ENCODE results near the gene PGA3.
"Not testable (repeated sequence)": the region's sequence is repeated elsewhere in the genome, so short reads cannot be mapped to it uniquely, and the experiment has no call there.

The PGA3 gene

DNA sequence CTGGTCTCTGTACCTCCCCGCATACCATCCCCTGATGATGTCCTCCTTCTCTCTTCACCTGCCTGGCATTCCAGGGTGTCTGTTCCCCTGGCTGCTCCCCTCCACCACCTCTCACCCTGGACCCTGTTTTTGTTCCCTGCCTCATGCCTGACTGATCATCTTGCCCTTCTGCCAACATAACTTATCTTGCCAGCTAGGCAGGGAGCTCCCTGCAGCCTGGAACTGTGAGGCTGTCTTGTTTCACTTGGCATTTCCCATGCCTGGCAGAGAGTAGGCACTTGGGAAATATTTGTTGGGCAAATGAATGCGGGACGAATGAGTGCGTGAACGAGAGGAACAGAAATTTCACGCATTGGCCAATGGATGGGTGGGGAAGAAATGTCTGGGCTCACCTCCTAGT, 7.3 kb downstream of the PGA3 start:
- not testable (repeated sequence) for DNase-seq

GRCh38 chr11:61211327-61211952, 8.1 kb downstream of the PGA3 start:
- not testable (repeated sequence) for DNase-seq

- DNase-seq = not testable (repeated sequence)
Measured at GRCh38 chr11:61212202-61212601, 8.9 kb downstream of the PGA3 start.

- not testable (repeated sequence) for DNase-seq
Measured at GRCh38 chr11:61213711-61214324, 10.5 kb downstream of the PGA3 start.

DNA sequence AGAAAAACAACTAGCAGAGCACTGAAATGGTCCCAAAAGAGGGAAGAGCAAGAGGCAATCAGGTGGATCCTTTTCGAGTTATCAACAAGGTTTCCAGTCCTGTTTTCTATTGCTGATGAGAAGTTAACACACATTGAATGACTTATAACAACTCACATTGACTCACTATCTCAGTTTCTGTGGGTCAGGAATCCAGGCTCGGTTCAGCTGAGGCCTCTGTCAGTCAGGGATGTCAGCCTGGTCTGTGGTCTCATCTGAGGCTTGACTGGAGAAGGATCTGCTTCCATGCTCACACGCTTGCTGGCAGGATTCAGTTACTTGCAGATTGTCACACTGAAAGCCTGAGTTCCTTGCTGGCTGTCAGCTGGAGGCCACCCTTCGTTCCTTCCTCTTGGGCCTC, 15.0 kb downstream of the PGA3 start:
- not testable (repeated sequence) for DNase-seq

- DNase-seq = not testable (repeated sequence)
Measured at GRCh38 chr11:61219016-61219415, 15.7 kb downstream of the PGA3 start.

GRCh38 chr11:61222047-61222446, 18.7 kb downstream of the PGA3 start, which contains the start of gene PGA4:
PGA4 (plus strand) TSS chr11:61222347; CDS start chr11:61222401, 54 bp downstream.
- DNase-seq = not testable (repeated sequence)

DNA sequence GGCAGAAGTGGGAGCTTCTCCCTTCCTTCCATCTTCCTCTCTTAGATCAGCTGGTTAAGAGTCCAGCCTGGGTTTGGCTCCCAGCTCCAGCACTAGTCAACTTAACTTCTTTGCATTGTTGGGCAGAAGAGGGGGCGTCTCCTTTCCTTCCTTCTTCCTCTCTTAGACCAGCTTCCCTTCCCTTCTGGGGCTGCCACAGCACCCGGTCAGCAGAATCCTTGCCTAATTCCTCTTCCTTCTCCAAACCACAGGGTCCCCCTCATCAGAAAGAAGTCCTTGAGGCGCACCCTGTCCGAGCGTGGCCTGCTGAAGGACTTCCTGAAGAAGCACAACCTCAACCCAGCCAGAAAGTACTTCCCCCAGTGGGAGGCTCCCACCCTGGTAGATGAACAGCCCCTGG, 19.4 kb downstream of the PGA3 start:
- not testable (repeated sequence) for DNase-seq

DNA sequence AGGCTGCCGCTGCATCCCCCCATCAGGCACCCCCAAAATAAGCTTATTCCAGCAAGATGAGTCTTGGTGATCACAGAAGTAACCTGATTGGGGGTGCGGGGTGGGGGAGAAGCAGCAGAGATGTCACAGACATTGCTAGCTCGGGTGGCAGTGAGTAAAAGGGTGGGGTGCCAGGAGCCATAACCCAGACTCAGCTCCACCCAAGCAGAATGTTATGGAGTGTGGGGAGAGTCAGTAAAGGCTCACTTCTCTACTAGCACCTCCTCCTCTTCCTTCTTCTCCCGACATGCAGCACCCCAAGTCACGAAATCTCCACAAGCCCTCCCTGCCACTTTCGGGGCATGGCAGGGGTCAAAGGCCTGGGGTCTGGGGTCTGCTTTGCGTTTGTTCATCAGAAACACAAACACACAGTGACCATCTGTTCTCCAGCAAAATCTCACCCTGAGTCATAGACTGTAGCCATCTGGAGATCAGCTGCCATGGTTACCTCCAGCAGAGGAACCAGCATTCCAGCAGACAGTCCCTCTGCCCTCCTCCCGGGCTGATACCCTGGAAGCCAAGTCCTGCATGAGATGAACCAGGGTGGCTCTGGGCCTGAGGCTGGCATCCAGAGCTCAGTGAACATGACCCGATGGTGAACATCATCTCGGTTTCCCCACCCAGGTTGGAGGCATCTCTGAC, 23.3 kb downstream of the PGA3 start:
- not testable (repeated sequence) for DNase-seq

GRCh38 chr11:61229458-61229857, 26.1 kb downstream of the PGA3 start:
- DNase-seq = not testable (repeated sequence)

DNA sequence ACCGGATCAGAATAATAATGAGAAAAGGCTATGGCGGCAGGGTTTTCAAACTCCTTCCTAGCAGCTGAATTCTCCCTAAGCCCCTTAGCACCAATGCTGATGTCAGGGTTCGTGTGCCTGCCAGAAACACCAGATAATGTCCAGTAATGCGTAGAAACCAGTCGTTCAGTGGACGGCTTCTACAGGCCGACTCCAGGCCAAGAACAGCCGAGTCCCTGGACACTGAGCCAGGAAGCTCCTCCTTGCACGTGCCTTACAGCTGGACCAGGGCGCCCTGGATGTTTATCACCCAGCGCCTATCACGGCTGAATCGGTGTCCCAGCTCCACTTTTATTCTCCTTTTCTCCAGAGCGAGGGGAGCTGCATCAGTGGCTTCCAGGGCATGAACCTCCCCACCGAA, 27.7 kb downstream of the PGA3 start:
- not testable (repeated sequence) for DNase-seq

DNA sequence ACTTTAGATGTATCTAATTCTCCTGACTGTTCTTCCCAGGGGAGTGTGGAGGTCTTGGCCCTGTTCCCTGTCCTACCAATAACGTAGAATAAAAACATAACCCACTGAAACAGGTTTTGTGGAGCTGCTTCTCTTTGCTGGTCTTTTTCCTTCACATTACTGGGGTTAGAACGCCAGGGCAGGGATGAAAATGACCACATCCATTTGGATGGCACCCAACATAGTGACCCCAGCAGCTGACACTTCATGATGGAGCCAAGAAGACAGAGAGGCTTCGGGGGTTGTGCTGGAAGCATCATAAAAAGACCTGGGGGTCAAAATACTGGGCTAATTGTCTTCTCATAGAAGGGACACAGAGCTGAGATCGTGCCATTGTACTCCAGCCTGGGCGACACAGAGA, 28.3 kb downstream of the PGA3 start:
- not testable (repeated sequence) for DNase-seq

DNA sequence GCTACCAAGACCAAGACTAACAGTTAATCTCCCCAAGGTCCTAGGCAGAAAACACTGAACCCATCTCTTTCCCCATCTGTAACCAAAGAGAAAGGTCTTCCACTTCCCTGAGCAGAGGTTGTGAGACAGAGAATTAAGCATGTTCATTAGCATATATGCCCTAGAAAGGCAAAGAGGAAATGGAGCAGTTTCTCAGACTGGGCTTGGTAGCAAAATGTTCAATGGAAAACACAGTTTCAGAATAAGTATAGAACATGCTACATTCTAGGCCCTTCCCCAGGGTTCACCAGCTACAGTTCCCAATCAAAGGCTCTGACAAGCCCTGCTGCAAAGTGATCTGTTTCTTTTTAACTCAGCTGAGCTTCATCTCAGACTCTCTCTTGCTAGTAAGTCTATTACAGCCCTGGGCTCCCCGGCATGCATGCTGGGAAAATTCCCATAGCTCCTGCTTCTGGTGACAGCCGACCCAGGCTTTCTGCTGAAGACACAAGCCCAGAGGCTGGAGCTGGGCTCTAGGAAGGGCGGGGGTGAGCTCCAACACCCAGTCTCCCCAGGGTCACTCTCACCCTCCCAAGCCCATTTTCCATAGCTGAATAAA, 29.3 kb downstream of the PGA3 start:
- DNase-seq = not testable (repeated sequence)

GRCh38 chr11:61237130-61237529, 33.8 kb downstream of the PGA3 start:
- not testable (repeated sequence) for DNase-seq

- not testable (repeated sequence) for DNase-seq
Measured at GRCh38 chr11:61240288-61240687, 37.0 kb downstream of the PGA3 start.

DNA sequence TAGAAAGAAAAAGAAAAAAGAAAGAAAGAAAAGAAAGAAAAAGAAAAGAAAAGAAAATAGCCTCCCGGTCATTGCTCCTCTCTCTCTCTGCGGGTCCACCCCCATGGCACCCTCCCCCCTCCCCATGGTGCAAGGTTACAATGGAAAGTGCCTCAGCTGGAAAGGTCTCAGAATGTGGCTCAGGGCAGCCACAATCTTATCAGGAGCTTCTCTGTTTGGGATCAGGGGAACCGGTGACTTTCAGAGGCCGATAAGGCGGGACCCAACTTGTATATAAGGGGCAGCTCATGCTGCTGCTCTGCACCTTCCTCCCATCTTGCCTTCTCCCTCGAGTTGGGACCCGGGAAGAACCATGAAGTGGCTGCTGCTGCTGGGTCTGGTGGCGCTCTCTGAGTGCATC, 37.6 kb downstream of the PGA3 start, which contains the start of gene PGA5:
TSS of gene PGA5 (plus strand) at position 301 of the 400 bp plus-strand sequence. CDS start at position 353, 52 bp downstream.
- not testable (repeated sequence) for DNase-seq

- not testable (repeated sequence) for DNase-seq
Measured at GRCh38 chr11:61241526-61241925, 38.2 kb downstream of the PGA3 start.

DNA sequence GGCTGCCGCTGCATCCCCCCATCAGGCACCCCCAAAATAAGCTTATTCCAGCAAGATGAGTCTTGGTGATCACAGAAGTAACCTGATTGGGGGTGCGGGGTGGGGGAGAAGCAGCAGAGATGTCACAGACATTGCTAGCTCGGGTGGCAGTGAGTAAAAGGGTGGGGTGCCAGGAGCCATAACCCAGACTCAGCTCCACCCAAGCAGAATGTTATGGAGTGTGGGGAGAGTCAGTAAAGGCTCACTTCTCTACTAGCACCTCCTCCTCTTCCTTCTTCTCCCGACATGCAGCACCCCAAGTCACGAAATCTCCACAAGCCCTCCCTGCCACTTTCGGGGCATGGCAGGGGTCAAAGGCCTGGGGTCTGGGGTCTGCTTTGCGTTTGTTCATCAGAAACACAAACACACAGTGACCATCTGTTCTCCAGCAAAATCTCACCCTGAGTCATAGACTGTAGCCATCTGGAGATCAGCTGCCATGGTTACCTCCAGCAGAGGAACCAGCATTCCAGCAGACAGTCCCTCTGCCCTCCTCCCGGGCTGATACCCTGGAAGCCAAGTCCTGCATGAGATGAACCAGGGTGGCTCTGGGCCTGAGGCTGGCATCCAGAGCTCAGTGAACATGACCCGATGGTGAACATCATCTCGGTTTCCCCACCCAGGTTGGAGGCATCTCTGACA, 42.1 kb downstream of the PGA3 start:
- DNase-seq = not testable (repeated sequence)

GRCh38 chr11:61248071-61248470, 44.8 kb downstream of the PGA3 start:
- DNase-seq = not testable (repeated sequence)

GRCh38 chr11:61249201-61249600, 45.9 kb downstream of the PGA3 start:
- DNase-seq = not testable (repeated sequence)

DNA sequence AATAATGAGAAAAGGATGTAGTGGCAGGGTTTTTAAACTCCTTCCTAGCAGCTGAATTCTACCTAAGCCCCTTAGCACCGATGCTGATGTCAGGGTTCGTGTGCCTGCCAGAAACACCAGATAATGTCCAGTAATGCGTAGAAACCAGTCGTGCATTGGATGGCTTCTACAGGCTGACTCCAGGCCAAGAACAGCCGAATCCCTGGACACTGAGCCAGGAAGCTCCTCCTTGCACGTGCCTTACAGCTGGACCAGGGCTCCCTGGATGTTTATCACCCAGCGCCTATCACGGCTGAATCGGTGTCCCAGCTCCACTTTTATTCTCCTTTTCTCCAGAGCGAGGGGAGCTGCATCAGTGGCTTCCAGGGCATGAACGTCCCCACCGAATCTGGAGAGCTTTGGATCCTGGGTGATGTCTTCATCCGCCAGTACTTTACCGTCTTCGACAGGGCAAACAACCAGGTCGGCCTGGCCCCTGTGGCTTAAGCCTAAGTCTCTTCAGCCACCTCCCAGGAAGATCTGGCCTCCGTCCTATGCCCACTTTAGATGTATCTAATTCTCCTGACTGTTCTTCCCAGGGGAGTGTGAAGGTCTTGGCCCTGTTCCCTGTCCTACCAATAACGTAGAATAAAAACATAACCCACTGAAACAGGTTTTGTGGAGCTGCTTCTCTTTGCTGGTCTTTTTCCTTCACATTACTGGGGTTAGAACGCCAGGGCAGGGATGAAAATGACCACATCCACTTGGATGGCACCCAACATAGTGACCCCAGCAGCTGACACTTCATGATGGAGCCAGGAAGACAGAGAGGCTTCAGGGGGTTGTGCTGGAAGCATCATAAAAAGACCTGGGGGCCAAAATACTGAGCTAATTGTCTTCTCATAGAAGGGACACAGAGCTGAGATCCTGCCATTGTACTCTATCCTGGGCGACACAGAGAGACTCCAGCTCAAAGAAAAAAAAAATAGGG, 47.8 kb downstream of the PGA3 start:
- DNase-seq = not testable (repeated sequence)

Data from fibroblast of skin of abdomen (primary cell).